GM12873 (cell line): ENCODE results near the gene GRK2.
A peak's percentile ranks its signal among the peaks of the same experiment; 100 is the strongest.

Experiments
- TF ChIP-seq, protein P1 (sequence below): IDR thresholded peaks from 2 replicates; pipeline ENCODE4 v1.5.1; 2012; ENCODE audit warnings: low read depth, mild to moderate bottlenecking, moderate library complexity, low read length, control low read depth; ENCODE audit not compliant: insufficient read depth; ENCODE audit errors: missing control alignments

The GRK2 gene

DNA sequence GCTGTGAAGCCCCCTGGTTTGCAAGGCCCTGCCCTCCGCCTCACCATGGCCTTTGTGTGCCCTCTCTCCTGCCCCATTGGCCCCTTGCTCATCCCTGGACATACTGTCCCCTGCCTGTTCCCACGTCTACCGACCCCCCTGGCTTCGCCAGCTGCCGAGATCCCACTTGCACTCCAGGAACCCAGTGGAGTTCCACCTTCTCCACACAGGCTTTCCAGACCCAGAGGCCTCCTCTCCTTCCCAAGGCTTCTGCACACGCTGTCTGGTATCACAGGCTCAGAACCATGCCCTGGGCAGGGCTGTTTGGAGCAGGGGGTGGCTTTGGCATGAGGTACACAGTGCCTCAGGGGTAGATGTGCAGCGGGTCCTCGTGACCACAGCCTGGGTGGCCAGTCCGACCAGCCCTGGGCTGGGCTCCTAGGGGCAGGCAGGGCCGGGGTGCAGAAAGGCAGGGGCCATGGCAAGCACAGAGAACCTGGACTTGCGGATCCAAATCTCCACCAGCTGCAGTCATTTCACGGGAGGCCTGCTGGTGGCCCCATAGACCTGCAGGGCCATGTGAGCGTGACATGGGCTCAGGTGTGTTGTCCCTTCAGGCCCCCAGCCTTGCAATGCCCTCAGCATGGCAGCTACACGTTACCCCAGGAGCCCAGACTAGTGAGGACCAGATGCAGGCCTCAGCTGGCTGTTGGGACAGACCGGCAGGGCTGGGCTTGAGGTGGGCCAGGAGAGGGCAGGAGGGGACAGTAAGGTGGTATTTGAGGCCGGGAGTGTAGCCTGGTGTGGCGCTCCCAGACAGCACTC, 9.5 kb downstream of the GRK2 start:
- TF ChIP-seq, protein P1, sequence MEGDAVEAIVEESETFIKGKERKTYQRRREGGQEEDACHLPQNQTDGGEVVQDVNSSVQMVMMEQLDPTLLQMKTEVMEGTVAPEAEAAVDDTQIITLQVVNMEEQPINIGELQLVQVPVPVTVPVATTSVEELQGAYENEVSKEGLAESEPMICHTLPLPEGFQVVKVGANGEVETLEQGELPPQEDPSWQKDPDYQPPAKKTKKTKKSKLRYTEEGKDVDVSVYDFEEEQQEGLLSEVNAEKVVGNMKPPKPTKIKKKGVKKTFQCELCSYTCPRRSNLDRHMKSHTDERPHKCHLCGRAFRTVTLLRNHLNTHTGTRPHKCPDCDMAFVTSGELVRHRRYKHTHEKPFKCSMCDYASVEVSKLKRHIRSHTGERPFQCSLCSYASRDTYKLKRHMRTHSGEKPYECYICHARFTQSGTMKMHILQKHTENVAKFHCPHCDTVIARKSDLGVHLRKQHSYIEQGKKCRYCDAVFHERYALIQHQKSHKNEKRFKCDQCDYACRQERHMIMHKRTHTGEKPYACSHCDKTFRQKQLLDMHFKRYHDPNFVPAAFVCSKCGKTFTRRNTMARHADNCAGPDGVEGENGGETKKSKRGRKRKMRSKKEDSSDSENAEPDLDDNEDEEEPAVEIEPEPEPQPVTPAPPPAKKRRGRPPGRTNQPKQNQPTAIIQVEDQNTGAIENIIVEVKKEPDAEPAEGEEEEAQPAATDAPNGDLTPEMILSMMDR: peak; percentile 24

DNA sequence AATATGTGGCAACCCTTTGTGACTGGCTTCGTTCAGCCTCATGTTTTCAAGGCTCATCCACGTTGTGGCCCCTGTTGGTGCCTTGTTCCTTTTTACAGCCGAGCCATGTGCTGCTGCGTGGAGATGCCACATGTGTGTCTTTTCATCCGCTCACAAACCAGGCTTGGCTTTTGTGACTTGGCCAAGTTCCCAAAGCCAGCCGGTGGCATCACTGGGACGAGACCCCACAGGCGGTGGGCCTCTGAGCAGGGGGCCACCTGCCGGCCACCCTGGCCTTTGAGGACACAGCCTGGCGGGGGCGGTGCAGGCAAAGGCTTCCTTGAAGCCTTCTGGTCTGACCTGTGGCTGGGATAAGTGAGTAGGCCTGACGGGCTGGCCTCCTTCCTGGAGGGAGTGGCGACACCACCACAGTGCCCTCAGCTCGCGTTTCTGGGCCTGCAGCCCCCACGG, 10.5 kb downstream of the GRK2 start:
- TF ChIP-seq, protein P1: peak; percentile 35

DNA sequence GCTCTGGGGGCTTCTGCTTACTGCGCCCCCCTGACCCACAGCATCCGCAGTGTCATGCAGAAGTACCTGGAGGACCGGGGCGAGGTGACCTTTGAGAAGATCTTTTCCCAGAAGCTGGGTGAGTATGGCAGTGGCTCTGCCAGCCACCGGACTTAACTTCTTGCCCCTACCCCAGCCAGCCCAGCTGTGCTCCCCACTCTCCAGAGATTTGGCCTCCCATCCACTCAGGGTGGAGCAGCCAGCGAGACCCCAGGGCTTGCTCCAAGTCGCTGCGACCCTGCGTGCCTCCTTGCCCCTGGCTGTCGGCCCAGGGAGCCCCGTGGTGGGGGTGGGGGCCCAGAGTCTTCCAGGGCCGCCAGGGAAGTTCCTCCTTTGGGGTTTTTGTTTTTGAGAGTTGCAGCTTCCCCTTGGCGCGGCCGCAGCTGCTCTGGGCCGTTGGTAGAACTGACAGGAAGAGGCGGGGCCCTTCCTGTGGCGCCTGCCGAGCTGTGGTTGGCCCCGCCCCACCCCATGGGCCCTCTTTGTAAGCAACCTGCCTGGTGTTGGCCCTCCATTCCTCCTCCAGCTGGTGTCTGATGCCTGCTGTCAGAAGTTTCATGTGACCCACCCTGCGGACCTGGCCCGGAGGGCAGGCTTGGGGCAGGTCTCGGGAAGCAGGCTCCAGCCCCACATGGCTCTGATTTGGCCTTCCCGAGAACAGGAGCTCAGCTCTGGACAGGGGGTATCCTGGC, 11.1 kb downstream of the GRK2 start:
- TF ChIP-seq, protein P1: no peak

DNA sequence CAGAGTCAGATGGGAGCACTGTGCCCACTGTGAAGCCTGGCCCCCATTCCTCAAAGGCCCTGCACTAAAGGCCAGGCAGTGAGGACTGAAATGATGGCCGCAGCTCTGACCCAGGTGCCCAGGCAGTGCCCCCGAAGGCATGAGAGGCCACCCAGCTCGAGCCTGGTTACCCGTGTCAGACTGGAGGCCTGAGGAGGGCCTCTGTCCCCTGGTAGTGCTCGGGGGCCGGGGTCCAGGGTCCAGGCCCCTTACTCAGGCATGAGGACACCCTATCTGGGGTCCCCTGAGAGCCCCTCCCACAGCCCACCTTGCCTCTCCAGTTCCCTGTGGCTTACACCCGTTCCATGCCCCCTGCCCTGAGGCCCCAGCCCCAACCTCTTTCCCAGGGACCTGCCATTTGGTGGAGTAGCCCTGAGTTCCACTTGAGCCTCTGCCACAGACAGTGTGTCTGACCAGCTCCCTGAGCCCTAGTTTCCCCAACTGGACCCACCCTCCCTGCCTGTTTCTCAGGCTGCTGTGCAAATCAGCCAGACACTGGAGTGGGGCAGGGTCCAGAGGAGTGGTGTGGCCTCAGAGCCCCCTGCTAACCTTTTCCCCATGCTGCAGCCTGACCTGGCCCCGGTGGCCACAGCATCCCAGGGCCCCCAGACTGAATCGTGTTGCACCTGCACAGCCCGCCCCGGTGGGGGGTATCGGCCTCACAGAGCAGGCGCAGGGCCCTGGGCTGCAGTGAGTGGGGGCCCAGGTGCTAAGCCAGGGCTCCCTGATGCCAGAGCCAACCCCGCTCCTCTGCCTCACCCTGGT, 12.1 kb downstream of the GRK2 start:
- TF ChIP-seq, protein P1: no peak

DNA sequence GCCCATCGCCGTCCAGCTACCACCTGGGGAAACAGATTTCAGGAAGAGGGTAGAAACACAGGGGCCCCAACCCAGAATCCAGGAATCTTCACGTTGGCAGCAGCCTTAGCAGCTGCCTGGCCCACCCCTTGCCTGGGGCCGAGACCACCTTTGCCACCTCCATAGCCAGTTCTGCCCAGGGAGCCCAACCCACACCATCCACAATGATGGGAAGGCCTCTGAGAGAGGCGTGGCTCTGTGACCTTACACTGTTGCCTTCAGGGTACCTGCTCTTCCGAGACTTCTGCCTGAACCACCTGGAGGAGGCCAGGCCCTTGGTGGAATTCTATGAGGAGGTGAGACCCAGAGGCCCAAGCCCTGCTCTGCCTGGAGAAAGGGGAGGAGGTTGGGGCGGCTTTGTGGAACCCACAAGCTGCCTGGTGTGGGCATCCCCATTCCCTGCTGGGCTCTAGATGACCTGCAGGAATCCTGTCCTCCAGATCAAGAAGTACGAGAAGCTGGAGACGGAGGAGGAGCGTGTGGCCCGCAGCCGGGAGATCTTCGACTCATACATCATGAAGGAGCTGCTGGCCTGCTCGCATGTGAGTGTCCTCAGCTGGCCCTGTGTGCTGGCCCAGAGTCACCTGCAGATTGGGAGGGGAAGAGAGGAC, 12.8 kb downstream of the GRK2 start:
- TF ChIP-seq, protein P1: no peak

DNA sequence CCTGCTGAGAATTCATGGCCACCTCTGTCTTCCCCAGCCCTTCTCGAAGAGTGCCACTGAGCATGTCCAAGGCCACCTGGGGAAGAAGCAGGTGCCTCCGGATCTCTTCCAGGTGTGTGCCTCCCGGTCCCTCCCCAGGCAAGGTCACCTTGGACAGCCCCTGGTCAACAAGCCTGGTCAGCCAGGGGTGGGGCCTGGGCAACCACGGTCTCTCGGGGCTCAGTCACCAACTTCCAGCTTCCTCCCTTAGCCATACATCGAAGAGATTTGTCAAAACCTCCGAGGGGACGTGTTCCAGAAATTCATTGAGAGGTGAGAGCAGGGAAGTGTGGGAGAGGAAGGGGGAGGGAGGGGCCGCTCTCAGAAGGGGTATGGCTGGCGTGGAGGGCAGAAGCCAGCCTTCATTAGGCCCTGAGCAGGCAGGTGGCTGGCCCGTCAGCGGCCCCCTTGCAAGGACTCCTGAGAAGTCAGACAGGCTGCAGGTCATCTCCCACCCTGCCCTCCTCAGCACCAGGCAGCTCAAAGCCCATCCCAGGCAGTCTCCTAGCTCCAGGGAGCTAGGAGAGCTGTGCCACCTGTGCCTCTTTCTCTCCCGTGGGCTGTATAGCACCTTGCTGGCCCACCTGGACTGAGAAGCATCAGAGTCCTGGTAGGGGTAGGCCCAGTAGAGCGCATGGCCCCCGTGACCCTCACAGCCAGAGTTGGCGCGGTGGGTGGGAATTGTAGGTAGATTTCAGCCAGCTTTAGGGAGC, 13.5 kb downstream of the GRK2 start:
- TF ChIP-seq, protein P1: no peak
